ENCODE measurements around the gene ZNF598.
"Not testable (repeated sequence)": the region's sequence is repeated elsewhere in the genome, so short reads cannot be mapped to it uniquely, and the experiment has no call there.

The ZNF598 gene

DNA sequence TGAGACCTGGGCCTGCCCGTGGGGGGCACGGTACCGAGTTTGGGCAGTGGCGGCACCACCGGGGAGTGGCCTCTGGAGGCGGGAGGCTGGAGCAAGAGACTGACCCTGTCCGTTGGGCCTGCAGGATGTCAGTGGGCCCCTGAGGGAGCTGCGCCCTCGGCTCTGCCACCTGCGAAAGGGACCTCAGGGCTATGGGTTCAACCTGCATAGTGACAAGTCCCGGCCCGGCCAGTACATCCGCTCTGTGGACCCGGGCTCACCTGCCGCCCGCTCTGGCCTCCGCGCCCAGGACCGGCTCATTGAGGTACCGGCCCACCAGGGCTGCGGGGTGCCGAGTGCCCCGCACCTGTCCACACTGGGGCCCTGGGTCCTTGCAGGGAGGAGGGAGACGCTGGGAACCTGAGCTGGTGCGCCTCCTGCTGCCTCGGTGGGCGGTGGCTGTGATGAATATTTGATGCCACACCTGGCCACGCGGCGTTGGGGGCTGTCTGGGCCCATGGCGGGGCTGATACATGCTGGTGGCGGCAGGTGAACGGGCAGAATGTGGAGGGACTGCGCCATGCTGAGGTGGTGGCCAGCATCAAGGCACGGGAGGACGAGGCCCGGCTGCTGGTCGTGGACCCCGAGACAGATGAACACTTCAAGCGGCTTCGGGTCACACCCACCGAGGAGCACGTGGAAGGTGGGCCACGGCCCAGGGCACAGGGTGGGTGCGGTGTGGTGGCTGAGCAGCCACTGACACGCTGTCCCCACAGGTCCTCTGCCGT lies 26.8 kb upstream of the ZNF598 start:
- H3K27ac Mint-ChIP-seq = no peak overlapping the region

DNA sequence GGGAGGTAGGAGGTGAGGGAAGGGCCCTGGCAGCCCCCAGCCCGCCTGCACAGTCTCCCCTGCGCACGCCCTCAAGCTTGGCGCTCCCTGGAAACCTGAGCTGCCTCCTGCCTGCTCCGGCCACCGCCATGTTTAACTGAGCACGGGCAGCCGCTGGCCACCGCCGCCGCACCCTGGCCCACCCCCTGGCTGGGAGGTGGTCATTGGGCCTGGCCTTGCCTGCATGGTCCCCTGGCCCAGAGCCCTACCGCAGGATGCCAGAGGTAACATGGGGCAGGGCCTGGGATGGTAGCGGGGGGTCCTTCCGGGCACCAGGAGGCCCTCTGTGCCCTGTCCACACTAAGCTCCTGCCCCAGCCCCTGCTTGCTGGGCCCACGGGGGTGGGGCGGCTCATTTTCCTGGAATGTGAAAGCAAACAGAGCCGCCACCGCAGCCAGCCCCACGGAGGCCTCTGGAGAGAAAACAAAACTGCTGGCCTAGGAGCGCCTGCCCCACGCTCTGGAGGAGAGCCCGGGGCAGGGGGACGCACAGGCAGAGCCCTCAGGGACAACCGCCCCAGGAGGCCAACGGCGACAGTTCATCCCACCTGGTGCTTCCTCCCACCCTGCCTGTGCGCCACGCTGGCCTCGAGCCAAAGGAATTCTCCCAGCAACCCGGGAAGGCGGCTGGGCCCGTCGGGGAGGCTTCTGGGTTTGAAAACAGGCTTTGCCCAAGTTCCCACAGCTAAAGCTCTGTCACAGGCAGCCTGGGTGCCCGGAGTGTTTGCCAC lies 26.0 kb upstream of the ZNF598 start:
- H3K27me3 Mint-ChIP-seq (ENCODE audit: low read depth) = no peaks in the 10 kb centered on the region
- no peak overlapping the region for H3K4me3 Mint-ChIP-seq
- H3K4me1 Mint-ChIP-seq (ENCODE audit: low read depth) = no peaks in the 10 kb centered on the region
- H3K27ac Mint-ChIP-seq = no peak overlapping the region
- no peaks in the 10 kb centered on the region for H3K36me3 Mint-ChIP-seq (ENCODE audit: low read depth)
- H3K9me3 Mint-ChIP-seq = no peaks in the 10 kb centered on the region
- DNase-seq (ENCODE audit: low spot score) = no peak

More for the DNA sequence above, 26.8 kb upstream of the ZNF598 start:
- Mint-ChIP-seq H3K27me3 (ENCODE audit: low read depth) (no peaks in the 10 kb centered on the region), H3K4me3 (no peak overlapping the region), H3K9me3 (no peaks in the 10 kb centered on the region), H3K36me3 (ENCODE audit: low read depth) (no peaks in the 10 kb centered on the region), H3K4me1 (ENCODE audit: low read depth) (no peaks in the 10 kb centered on the region)
- no peak for DNase-seq (ENCODE audit: low spot score)

DNA sequence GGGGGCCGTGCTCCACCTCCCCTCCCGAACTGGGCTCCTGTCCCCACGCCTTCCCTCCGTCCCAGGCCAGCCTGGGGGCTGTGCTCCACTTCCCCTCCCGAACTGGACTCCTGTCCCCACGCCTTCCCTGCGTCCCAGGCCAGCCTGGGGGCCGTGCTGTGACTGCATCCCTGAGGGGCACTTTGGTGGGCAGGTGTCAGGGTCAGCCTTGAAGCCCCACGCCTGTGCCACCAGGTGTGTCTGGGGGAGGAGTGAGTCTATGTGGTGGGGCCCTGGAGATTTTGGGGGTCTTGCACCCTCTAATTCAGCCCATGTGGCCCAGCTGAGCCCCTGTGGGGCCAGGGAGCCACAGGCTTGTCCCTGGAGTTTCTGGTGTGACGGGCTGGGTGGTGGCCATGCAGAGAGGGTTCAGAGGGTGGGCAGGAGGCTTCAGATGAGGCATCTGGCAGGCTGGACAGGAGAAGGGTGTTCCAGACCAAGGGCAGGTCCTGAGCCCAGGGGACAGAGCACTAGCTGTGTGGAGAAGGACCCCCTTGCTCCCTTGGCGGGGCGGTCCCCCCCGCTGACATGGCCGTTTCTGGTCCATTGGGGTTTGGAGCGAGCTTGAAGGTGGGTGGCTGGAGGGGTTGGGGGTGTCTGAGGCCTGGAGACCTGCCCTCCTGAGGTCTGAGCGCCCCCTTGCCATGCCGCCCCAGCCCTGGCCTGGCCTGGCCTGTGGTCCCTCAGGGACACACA lies 25.2 kb upstream of the ZNF598 start:
- Mint-ChIP-seq H3K9me3 (no peaks in the 10 kb centered on the region), H3K27me3 (ENCODE audit: low read depth) (no peaks in the 10 kb centered on the region), H3K4me1 (ENCODE audit: low read depth) (no peaks in the 10 kb centered on the region), H3K4me3 (no peak overlapping the region), H3K36me3 (ENCODE audit: low read depth) (no peaks in the 10 kb centered on the region), H3K27ac (no peak overlapping the region)
- no peak for DNase-seq (ENCODE audit: low spot score)

DNA sequence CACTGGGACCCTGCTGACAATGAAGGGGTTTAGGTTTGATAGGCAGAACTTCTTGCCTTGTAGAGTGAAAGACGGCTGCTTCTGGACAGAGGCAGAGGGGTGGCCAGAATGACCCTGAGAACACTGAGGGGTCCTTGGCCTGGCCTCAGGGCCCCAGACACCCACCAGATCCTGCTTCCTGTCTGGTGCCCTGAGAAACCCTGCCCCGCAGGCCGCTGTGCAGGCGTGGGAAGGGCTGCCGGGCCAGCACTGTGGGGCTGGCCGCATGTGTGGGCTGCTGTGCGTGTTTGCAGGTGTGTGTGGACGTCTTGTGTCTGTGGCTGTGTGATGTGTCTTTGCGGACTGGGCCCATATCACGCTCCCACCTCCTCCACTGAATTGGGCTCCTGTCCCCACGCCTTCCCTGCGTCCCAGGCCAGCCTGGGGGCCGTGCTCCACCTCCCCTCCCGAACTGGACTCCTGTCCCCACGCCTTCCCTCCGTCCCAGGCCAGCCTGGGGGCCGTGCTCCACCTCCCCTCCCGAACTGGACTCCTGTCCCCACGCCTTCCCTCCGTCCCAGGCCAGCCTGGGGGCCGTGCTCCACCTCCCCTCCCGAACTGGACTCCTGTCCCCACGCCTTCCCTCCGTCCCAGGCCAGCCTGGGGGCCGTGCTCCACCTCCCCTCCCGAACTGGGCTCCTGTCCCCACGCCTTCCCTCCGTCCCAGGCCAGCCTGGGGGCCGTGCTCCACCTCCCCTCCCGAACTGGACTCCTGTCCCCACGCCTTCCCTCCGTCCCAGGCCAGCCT lies 24.5 kb upstream of the ZNF598 start:
- H3K4me3 Mint-ChIP-seq; H3K9me3 Mint-ChIP-seq; H3K27me3 Mint-ChIP-seq (ENCODE audit: low read depth); H3K4me1 Mint-ChIP-seq (ENCODE audit: low read depth); H3K27ac Mint-ChIP-seq; H3K36me3 Mint-ChIP-seq (ENCODE audit: low read depth); DNase-seq (ENCODE audit: low spot score): not testable (repeated sequence)

DNA sequence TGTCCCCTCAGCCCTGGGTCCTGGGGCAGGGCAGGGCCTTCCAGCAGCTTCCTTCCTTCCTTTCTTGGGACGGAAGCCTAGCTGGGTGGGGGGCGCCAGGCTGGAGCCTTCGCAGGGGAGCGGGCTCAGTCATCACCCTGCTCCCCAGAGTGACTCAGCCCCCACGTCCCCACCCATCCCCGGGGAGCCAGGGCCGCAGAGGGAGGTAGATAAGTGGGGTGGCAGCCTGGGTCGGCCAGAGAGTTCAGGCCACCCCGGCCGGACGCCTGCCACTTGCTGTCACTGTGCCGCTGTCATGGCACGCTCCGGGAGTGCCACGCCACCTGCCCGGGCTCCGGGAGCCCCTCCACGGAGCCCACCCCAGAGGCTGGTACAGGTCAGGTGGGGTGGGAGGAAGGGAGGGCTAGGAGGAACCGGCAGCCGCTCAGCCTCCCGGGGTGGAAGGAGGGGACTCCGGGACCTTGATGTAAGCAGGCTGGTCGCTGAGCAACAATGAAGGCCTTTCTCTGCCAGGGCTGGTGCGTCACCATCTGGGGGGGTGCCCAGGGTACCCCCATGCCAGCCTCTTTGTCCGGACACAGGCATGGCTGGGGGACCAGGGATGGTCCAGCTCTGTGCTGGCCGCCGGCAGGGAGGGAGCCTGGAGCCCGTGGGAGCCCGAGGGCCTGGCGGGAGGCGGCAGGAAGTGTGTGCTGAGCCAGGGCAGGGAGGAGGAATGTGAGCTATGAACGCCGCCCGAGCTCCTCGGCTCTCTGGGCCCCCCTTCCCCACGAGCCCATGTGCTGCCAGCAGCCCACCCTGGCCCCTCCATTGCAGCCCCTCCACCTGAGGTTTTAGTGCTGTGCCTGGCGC lies 23.7 kb upstream of the ZNF598 start:
- DNase-seq (ENCODE audit: low spot score) = no peak
- H3K4me3 Mint-ChIP-seq = no peak overlapping the region
- no peaks in the 10 kb centered on the region for H3K9me3 Mint-ChIP-seq

DNA sequence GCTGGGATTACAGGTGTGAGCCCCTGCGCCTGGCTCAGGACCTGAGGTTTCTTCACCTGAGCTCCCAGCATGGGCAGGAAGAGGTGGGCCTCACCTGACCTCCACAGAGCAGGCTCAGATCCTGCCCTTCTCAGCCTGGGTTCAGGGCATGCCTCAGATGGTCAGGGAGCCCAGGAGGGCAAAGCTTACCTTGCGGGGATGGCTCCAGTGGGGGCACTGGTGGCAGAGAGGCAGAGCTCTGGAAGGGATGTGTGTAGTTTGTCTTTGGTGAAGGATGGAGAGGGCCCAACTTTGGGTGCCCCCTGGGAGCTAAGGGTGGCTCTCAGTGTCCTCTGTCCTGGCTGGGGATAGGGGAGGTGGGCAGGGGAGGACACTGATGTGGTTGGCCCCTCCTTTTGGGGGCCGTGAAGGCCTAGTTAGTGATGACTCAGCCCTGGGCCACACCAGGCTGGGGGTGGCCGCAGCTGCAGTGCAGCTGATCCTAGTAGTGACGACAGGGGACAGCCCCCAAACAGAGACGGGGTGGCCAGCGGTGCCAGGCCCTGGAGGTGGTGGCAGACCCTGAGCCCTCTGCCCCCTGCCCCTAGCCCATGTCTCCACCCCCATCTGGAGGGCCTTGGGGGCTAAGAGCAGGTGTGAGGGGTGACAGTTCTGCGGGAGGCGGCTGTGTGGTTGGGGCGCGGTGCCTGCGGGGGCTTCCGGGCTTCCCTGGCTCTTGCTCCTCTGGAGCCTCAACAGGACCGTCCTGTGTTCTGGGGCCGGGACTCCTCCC lies 22.9 kb upstream of the ZNF598 start:
- Mint-ChIP-seq H3K27me3 (ENCODE audit: low read depth) (peaks cover 15% of the 10 kb centered on the region), H3K36me3 (ENCODE audit: low read depth) (no peaks in the 10 kb centered on the region), H3K9me3 (no peaks in the 10 kb centered on the region), H3K4me3 (no peak overlapping the region), H3K27ac (no peak overlapping the region), H3K4me1 (ENCODE audit: low read depth) (no peaks in the 10 kb centered on the region)
- DNase-seq (ENCODE audit: low spot score) = no peak

More for the DNA sequence above, 23.7 kb upstream of the ZNF598 start:
- Mint-ChIP-seq H3K36me3 (ENCODE audit: low read depth) (no peaks in the 10 kb centered on the region), H3K27ac (no peak overlapping the region), H3K27me3 (ENCODE audit: low read depth) (peaks cover 7% of the 10 kb centered on the region), H3K4me1 (ENCODE audit: low read depth) (no peaks in the 10 kb centered on the region)

DNA sequence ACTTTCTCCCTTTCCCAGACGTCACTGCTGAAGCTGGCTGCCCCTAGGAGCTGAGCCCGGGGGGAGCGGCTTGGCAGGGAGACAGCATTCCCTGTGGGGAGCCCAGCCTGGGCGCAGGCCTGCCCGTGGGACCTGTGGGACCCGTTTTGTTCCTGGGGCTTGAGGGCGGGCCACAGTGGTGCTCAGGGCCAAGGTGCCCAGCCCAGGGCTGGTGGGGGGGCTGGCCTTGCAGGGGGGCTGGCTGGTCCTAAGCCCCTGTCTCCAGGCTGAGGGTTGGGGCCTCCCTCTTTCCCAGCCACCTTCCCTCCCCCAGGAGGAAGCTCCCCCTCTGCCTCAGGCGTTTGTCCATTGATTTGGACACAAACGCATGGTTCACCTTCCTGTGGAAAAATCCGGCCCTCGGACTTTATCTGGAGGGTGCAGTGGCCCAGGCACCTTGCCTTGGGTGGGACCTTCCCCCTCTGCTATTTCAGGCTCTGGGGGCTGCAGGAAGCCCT lies 21.5 kb upstream of the ZNF598 start:
- Mint-ChIP-seq H3K27me3 (ENCODE audit: low read depth) (peaks cover 17% of the 10 kb centered on the region), H3K4me1 (ENCODE audit: low read depth) (no peaks in the 10 kb centered on the region), H3K4me3 (no peak overlapping the region), H3K9me3 (no peaks in the 10 kb centered on the region), H3K27ac (no peak overlapping the region), H3K36me3 (ENCODE audit: low read depth) (no peaks in the 10 kb centered on the region)
- no peak for DNase-seq (ENCODE audit: low spot score)

DNA sequence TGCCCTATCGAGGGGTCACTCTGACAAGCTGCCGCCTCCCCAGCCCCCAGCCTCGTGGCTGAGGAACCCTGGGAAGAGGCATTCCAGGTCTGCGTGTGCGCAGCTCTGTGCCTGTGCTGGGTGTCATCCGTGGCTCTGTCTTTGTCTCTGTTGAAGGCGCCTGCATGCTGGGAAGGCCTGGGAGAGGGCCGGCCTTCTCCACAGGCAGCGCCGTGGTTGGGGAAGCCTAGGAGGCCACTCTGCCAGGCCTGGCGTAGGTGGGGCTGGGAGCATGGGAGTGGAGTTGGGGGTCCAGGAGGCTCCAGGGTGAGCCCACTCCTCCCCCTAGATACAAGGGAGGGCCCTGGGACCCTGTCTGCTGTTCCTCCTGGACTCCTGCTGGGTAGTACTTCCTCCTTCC lies 20.4 kb upstream of the ZNF598 start:
- H3K36me3 Mint-ChIP-seq (ENCODE audit: low read depth) = no peaks in the 10 kb centered on the region
- H3K27ac Mint-ChIP-seq = no peak overlapping the region
- H3K27me3 Mint-ChIP-seq (ENCODE audit: low read depth) = peaks cover 24% of the 10 kb centered on the region
- H3K4me3 Mint-ChIP-seq = no peak overlapping the region
- H3K9me3 Mint-ChIP-seq = no peaks in the 10 kb centered on the region
- no peaks in the 10 kb centered on the region for H3K4me1 Mint-ChIP-seq (ENCODE audit: low read depth)
- no peak for DNase-seq (ENCODE audit: low spot score)

DNA sequence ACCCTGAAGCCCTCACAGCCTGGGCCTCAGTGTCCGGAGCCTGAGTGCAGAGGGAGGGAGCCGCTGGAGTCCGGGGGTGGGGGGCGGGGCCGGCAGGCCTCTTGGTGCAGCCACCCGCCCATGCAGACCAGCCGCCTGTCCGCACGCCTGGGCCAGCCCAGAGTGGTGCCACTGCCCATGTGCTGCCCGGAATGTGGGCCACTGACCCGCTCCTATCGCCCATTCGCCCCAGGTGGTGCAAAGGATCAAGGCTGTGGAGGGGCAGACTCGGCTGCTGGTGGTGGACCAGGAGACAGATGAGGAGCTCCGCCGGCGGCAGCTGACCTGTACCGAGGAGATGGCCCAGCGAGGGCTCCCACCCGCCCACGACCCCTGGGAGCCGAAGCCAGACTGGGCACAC lies 19.7 kb upstream of the ZNF598 start:
- DNase-seq (ENCODE audit: low spot score) = no peak
- Mint-ChIP-seq H3K27ac (no peak overlapping the region), H3K27me3 (ENCODE audit: low read depth) (peaks cover 25% of the 10 kb centered on the region), H3K4me1 (ENCODE audit: low read depth) (peaks cover under 1% of the 10 kb centered on the region), H3K36me3 (ENCODE audit: low read depth) (no peaks in the 10 kb centered on the region), H3K4me3 (no peak overlapping the region), H3K9me3 (no peaks in the 10 kb centered on the region)

DNA sequence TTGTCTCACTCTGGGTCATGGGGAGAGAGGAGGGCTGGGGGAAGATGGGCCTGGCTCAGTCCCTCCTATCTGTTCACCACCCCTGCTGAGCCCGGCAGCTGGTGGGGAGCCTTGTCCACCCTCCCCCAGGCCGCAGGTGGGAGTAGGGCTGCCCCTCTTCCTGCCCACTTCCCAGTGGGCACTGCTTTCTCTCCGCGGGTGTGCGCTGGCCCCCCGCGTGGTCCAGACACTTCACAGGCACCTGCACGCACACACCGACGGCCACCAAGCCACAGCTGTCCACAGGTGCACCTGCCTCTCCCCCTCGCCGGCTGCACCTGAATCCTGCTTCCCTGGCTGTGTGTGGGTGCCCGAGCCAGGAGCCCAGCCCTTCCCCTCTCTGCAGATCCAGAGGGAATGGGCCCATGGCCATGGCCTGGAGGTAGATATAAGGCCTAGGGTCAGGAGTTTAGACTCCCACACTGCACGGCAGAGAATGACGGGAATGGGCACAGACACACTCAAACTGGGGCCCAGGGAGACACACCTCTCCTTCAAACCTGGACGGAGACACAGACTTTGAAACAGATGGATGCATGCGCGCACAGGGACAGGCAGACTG lies 19.1 kb upstream of the ZNF598 start:
- Mint-ChIP-seq H3K4me3 (no peak overlapping the region), H3K36me3 (ENCODE audit: low read depth) (no peaks in the 10 kb centered on the region), H3K27me3 (ENCODE audit: low read depth) (peaks cover 27% of the 10 kb centered on the region), H3K4me1 (ENCODE audit: low read depth) (peaks cover 2% of the 10 kb centered on the region), H3K9me3 (no peaks in the 10 kb centered on the region), H3K27ac (no peak overlapping the region)
- no peak for DNase-seq (ENCODE audit: low spot score)

DNA sequence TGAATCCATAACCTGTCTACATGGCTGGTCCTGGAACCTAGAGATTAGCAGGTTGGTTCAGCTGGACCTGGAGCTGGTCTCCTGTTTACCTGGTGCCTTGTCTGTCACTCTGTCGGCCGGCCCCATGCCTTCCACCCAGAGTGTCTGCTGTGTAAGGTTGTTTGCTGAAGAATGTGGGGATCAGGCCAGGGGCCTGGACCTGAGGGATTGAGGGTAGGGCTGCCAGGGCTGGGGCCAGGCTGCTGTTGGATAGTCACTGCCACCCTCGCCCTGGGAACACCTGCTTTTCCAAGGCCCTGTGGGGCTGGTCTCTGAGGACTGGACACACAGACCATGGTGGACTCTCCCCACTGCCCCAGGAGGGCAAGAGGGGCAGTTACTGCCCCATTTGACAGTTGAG lies 18.5 kb upstream of the ZNF598 start:
- DNase-seq (ENCODE audit: low spot score) = no peak
- Mint-ChIP-seq H3K27ac (no peak overlapping the region), H3K27me3 (ENCODE audit: low read depth) (peaks cover 27% of the 10 kb centered on the region), H3K36me3 (ENCODE audit: low read depth) (no peaks in the 10 kb centered on the region), H3K4me3 (no peak overlapping the region), H3K9me3 (no peaks in the 10 kb centered on the region), H3K4me1 (ENCODE audit: low read depth) (peaks cover 4% of the 10 kb centered on the region)

All from T-helper 2 cell treated with Interferon-gamma antibody and Interleukin-4, amounts not matched to agents 5 μg/mL and 100 μg/mL, for 36 hours (primary cell).